Activated naive CD8-positive, alpha-beta T cell treated with anti-CD3 and anti-CD28 coated beads, Interleukin-2, amount 10 ng/mL, durations not matched to agents 7 days and 5 days (primary cell): Measurements from ENCODE around the gene CA5A. TPM values are rescaled to one million over a fixed set of nuclear protein-coding genes. Genes with fewer than 3 reads are reported as not detected.
A peak's percentile ranks its signal among the peaks of the same experiment; 100 is the strongest.

Experiments used
- ATAC-seq: fragments of 150-1000 bp; cut with Tn5 transposase; one replicate; pipeline ENCODE4 v1.10.0; 2021; ENCODE audit warnings: low read depth, moderate library complexity
- POLR2A ChIA-PET: fragments of 350-600 bp; sonication (Branson Sonifier 250); formaldehyde crosslinking; loops from one replicate; lab custom pipeline; 2021; ENCODE audit warnings: antibody characterized with exemption; lab: Charles Lee
- DNase-seq: peaks from one replicate; pipeline ENCODE4 v3.0.0; 2021
- H3K27ac Mint-ChIP-seq: one replicate; pipeline ENCODE4 v1.8.0; 2022; ENCODE audit warnings: mild to moderate bottlenecking, mixed read lengths
- H3K27me3 Mint-ChIP-seq: one replicate; pipeline ENCODE4 v1.8.0; 2022; ENCODE audit warnings: mild to moderate bottlenecking, moderate library complexity, mixed read lengths
- H3K36me3 Mint-ChIP-seq: one replicate; pipeline ENCODE4 v1.8.0; 2021; ENCODE audit warnings: mild to moderate bottlenecking, mixed read lengths
- H3K4me1 Mint-ChIP-seq: one replicate; pipeline ENCODE4 v1.8.0; 2021; ENCODE audit warnings: mixed read lengths
- H3K4me3 Mint-ChIP-seq: one replicate; pipeline ENCODE4 v1.8.0; 2022; ENCODE audit warnings: mild to moderate bottlenecking, moderate library complexity, mixed read lengths
- H3K9me3 Mint-ChIP-seq: one replicate; pipeline ENCODE4 v1.8.0; 2021; ENCODE audit warnings: mixed read lengths
- total RNA-seq, 2 experiments: library from RNA; stranded (reverse); gene quantifications; one replicate each; pipeline ENCODE4 v1.2.3, GENCODE V29; 2021

The CA5A gene
- total RNA-seq, 2 experiments from 2014 or later: not detected

DNA sequence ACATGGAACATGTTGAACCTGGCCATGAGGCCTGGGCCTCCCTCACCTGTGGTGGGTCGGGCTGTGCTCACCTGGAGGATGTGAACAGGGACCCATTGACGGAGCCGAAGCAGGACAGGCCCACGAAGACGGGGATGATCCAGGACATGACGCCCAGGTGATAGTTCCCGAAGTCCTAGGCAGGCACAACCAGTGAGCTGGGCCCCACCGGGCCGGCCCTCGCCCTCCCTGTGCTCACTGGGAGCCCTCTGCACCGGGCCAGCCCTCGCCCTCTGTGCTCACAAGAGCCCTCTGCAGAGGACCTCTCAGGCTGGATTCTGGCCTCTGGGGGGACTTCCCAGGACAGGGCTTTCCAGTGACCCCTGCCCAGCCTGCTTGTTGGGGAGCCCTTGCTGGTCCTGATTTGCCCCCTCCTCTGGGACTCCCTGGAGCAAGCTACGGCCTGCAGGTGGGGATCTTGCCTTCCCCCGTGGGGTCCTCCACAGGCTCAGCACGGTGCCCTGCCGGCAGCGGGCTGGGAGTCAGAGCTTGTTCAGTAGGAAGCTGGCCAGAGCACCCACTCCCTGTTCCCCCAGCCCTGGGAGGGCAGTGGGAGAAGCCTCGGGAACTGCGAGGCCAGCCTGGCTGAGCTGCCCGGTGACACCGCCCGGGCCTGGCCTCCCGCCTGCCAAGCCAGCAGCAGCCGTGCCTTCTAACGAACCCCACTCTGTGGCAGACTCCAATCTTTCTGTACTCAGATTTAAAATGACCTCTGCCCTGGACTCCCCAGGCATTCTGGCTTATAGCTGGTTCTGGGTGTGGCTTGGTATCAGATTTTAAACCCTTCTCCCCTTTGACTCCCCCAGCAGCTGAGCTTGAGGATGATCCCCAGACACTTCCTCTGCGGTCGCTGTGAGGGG is 97.4 kb downstream of the CA5A start:
- H3K27me3 Mint-ChIP-seq: no peaks in the 10 kb centered on the region
- DNase-seq (no peak), ATAC-seq (peak; percentile 12)
- POLR2A ChIA-PET: interaction anchor here (0.8 to 1.4 kb wide), 2 partner anchors 22 to 29 kb away, joined by 3 read pairs; no protein-coding TSS in a partner anchor
- H3K4me1 Mint-ChIP-seq: peaks cover 6% of the 10 kb centered on the region
- no peak overlapping the region for H3K4me3 Mint-ChIP-seq
- no peak overlapping the region for H3K27ac Mint-ChIP-seq
- H3K36me3 Mint-ChIP-seq: peaks cover 8% of the 10 kb centered on the region
- no peaks in the 10 kb centered on the region for H3K9me3 Mint-ChIP-seq

Other genes with a start within 250 kb of the CA5A start
- gene KLHDC4, start 170.5 kb downstream of the CA5A start, total RNA-seq: 100 to 1,000 TPM in 1 of 2 experiments, 10 to 100 TPM in 1; 99.4 to 105 TPM
- gene SLC7A5, start 67.0 kb downstream of the CA5A start, total RNA-seq: 10 to 100 TPM; 59.2 to 63.9 TPM
- gene BANP, start 14.9 kb upstream of the CA5A start, total RNA-seq: 10 to 100 TPM; 50.2 to 55.1 TPM